CD4-positive, alpha-beta T cell treated with Interleukin-12 subunit alpha and Interleukin-12 subunit beta, for 1 hour (primary cell): ENCODE data around the gene ANKRD26.
A peak's percentile ranks its signal among the peaks of the same experiment; 100 is the strongest.
"Not testable (repeated sequence)": the region's sequence is repeated elsewhere in the genome, so short reads cannot be mapped to it uniquely, and the experiment has no call there.

ENCODE experiments used
- DNase-seq: peaks from one replicate; pipeline ENCODE4 v3.0.0-alpha.2; 2020

ANKRD26 gene

GRCh38 chr10:27099916-27100812 is at the start of gene ANKRD26:
ANKRD26 (minus strand) TSS chr10:27100494; CDS start chr10:27100326, 168 bp downstream.
- peak; percentile 96 for DNase-seq

- no peak for DNase-seq
These were observed 47.4 kb upstream of the ANKRD26 start for GRCh38 chr10:27147701-27148100.

- DNase-seq, result no peak
These were observed 45.6 kb upstream of the ANKRD26 start for GRCh38 chr10:27145937-27146336.

GRCh38 chr10:27143686-27144085 is 43.4 kb upstream of the ANKRD26 start:
- DNase-seq, result no peak

DNA sequence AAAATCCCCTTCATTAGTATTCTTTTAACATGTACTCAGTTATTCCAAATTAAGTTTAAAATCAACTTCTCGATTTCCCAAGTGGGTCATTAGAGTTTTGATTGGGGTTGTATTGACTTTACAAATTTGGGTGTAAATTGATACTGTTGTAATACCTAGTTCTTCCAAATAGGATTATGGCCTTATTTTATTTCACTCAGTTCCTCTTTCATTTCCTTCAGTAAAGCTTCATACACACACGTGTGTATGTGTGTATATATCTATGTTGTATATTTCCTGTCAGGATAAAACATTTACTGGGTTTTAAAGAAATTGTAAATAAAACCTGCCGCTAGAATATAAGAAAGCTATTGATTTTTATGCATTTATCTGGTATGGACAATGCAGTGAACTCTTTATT is 38.0 kb upstream of the ANKRD26 start:
- no peak for DNase-seq

DNA sequence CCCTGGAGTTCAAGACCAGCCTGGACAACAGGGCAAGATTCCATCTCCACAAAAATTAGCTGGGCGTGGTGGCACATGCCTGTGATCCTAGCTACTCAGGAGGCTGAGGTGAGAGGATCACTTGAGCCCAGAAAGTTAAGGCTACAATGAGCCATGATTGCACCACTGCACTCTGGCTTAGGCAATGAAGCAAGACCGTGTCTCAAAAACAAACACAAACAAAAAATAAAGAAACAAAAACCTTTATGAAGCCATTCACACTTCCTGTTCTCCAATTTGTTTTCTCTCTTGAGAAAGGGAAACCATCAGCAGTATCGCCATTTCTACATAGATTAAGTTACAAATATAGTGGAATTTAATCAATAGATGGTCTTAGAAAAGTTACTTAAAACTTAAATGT is 34.1 kb upstream of the ANKRD26 start:
- no peak for DNase-seq

DNA sequence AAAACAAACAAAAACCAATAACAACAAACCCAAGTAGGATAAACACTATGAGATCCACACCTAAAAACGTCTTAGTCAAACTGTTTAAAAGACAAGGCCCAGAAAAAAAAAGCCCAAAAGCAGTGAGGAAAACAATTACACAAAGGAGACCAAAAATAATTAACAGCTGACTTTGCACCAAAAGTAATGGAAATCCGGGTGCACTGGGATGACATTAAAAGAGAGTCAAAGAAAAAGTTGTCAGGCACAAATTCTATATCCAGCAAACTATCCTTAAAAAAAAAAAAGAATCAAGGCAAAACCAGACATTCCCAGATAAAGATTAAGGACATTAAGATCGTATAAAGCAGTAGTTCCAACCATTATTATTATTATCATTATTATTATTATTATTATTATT is 7.9 kb upstream of the ANKRD26 start:
- DNase-seq, result no peak

- peak; percentile 18 for DNase-seq
These were observed 4.6 kb upstream of the ANKRD26 start for GRCh38 chr10:27104919-27105318.

DNA sequence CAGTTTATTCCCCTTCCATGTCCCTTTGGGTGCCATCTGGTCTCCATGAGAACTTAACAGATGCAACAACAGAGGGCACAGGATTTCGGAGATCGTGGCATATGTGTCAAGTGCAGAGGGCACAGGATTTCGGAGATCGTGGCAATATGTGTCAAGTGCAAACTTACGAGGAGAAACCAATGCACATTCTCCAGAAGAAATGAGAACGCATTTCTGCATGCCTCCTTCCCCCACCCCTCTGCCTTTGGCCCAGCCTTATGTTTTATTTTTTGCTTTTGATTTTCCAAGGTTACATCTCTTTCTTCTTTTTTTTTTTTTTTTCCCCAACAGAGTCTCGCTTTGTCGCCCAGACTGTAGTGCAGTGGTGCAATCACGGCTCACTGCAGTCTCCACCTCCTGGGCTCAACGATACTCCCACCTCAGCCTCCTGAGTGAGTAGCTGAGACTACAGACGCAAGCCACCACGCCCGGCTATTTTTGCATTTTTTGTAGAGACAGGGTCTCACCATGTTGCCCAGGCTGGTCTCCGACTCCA is 586 bp upstream of the ANKRD26 start:
- DNase-seq, result peak; percentile 40

GRCh38 chr10:27099448-27099847 is 846 bp downstream of the ANKRD26 start:
- no peak for DNase-seq

DNA sequence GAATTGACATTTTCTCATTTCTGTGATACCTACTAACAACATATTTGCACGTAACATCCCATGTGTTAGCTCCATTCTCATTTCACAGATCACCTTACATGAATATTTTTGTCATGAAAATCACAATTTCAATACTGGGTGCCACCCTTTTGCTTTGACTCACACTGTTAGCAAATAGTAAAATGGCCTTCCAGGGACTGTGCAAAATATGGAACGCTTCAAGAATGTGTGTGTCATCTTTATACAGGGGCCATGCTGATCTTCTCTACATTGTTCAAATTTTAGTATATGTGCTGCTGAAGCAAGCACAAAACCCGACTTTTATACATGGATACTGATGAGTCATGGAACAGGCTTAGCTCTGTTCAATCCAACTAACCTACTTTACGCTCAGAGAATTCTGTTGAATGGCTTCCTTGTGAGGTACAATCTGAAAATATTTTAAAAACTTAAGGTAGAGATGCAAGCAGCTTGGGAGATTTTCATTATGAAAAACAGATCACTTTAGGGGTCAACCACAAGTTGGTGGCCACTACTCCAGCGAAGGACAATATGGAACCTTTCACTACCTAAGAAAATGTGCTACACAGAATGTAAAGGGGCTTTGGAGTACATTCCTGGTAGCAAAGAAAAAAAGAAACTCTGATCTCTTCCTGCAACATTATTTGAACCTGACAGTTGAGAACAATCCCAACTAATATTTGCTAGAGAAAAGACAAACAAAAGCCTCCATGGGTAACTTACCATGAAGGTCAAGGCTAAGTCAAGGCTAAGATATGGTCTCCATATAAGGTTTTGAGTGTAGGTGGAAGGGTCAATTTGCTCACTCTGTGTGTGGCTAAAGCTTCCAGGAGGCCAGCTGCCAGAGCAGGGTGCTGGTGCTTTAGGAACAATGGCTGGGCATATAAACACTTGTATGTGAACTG is 11.9 kb downstream of the ANKRD26 start:
- DNase-seq, result no peak

DNA sequence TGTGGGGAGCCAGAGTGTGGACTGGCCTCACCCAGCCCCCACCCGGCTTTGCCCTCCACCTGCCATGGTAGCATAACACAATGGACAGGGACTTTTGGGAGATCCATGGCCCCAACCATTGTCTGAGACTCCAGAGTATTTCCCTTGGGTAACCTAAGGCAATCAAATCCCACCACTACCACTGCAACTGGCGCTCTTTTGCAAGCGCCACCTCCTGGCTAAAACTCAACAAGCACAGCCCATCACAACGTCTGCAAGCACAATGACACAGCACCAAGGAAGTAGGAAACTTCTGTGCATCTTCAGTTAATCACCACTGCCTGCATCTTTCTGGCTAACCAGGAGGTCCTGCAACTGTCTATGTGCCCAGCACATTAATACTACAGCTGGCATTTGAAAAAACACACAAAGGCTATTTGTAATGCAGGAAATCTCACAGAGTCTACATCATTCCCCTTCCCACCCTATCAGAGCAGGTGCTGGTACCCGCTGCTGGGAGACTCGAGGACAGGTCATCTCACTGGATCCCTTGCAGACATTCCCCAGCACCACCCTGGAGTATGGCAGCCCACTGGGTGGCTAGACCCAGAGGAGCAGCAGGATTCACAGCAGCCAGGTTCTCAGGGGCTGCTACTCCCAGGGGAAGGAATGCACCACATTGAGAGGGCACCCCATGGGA is 27.7 kb downstream of the ANKRD26 start:
- DNase-seq, result no peak

DNA sequence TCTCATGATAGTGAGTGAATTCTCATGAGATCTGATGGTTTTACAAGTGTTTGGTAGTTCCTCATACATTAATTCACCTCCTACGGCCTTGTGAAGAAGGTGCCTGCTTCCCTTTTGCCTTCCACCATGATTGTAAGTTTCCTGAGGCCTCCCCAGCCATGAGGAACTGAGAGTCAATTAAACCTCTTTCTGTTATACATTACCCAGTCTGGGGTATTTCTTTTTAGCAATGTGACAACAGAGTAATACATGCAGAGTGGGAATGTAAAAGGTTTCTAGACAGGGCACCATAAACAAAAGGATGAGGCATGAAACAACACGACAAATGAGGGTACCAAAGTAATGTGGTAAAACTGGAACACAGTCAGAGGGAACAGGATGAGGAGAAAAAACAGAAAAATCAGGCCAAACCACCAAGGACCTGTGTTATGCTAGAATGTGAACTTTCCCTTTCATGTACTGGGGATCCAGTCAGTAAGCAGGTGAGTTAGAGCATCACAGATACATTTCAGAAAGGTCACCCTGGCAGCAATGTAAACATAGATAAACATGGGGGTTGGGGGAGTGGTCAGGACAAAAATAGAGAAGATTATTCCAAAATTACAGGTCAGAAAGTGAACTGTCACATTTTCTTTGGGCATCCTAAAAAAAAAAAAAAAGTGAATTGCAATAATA is 31.9 kb downstream of the ANKRD26 start:
- DNase-seq, result no peak

DNA sequence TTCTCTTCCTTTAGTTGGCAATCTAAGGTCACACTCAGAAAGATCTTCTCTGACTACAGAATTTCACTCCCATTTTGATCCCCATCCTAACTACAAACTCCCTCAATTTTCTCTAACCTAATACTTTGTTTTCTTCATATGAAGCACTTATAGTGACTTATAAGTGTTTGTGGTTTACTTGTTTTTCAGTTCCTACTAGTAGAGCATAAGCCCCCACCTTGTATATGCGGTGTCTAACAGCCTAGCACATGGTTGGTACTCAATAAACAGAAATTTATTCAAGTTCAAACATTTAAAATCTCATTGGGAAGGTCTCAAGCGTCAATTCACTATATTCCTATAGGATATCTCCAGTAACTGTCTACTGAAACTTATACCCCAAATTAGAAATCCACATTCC is 35.2 kb downstream of the ANKRD26 start:
- DNase-seq, result no peak

- no peak for DNase-seq
These were observed 47.6 kb downstream of the ANKRD26 start for GRCh38 chr10:27052656-27053055.

DNA sequence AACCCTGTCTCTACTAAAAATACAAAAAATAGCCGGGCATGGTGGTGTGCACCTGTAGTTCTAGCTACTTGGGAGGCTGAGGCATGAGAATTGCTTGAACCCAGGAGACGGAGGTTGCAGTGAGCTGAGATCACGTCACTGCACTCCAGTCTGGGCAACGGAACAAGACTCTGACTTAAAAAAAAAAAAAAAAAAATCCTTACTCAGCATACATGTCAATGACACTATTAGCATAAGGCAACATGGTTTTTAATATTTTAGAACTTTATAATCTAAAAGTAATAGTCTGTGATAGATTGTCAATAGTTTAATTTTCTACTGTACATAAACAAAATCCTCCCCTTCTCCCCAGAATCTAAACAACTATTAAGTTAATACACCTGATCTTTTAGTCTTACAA is 55.0 kb downstream of the ANKRD26 start:
- not testable (repeated sequence) for DNase-seq

- no peak for DNase-seq
These were observed 59.1 kb downstream of the ANKRD26 start for GRCh38 chr10:27041196-27041595.

- no peak for DNase-seq
These were observed 62.1 kb downstream of the ANKRD26 start for GRCh38 chr10:27038168-27038567.

GRCh38 chr10:27035163-27035562 is 65.1 kb downstream of the ANKRD26 start:
- DNase-seq, result no peak

DNA sequence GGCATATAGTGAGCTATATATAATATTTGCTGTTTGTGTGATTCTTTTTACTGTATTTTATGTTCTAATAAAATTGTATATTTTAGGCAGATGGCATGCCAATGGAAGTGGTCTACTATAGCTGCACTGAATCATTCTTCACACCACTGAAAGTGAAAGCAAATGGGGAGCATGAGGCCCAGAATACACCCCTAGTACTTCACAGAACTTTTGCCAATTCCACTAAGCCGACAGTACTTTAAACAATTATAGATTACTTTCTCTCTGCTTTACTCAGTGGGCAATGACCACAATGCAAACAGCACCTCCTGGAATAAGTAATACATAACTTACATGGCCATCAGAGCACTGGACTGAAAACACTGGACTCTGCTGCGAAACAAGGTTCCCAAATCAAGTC is 70.2 kb downstream of the ANKRD26 start:
- no peak for DNase-seq

DNA sequence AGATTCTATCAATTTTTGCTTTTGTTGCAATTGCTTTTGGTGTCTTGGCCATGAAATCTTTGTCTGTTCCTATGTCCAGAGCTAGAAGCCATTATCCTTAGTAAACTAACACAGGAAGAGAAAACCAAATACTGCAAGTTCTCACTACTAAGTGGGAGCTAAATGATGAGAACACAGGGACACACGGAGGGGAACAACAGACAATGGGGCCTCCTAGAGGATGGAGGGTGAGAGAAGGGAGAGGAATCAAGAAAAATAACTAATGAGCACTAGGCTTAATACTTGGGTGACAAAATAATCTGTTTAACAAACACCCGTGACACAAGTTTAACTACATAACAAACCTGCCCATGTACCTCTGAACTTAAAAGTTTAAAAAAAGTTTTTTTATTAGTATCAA is 78.2 kb downstream of the ANKRD26 start:
- DNase-seq, result no peak

DNA sequence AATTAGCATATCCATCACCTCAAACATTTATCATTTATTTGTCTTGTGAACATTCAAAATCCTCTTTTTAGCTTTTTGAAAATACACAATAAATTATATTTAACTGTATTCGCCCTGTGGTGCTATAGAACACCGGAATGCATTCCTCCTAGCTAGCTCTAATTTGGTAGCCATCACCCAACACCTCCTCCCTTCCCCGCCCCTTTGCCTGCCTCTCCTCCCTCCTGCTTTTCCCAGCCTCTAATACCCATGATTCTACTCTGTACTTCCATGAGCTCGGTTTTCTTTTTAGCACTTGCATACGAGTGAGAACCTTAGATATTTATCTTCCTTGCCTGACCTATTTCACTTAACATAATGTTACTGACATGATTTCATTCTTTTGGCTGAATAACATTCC is 80.1 kb downstream of the ANKRD26 start:
- DNase-seq, result no peak
